B cell (primary cell): Measurements from ENCODE around the gene CACUL1. TPM values are rescaled to one million over a fixed set of nuclear protein-coding genes. Genes with fewer than 3 reads are reported as not detected.

Experiments used
- ATAC-seq: fragments of 200-7000 bp; cut with Tn5 transposase; one replicate; pipeline ENCODE4 v1.10.0; 2021; ENCODE audit warnings: low read depth, mild to moderate bottlenecking, moderate number of reproducible peaks, moderate library complexity
- CTCF ChIA-PET: fragments of 350-600 bp; sonication (Branson Sonifier 250); formaldehyde crosslinking; loops from one replicate; lab custom pipeline; 2021; ENCODE audit warnings: antibody characterized with exemption, inconsistent platforms; lab: Charles Lee
- POLR2A ChIA-PET: fragments of 350-600 bp; sonication (Branson Sonifier 250); formaldehyde crosslinking; loops from one replicate; lab custom pipeline; 2021; ENCODE audit warnings: antibody characterized with exemption; lab: Charles Lee
- DNase-seq: peaks from one replicate; pipeline ENCODE4 v3.0.0; 2013
- H2AFZ ChIP-seq: 2 replicates; pipeline ENCODE4 v1.6.1; 2012; ENCODE audit warnings: mild to moderate bottlenecking, low read depth, low read length; ENCODE audit not compliant: insufficient read depth, poor library complexity, severe bottlenecking
- H3K27ac ChIP-seq, 2 donors: 1 replicate in 1 of 2; 2 replicates in 1 of 2; pipeline ENCODE4 v1.5.1; 2012 to 2013; ENCODE audit warnings: low read length in 2 of 2, mild to moderate bottlenecking in 2 of 2, moderate library complexity in 1 of 2
- H3K27me3 ChIP-seq, 4 experiments: fragments of 200-600 bp in 1 of 4; sonication (generic) in 1 of 4; replicated peaks in 1 of 4; 1 replicate in 2 of 4; 2 replicates in 2 of 4; pipeline versions ENCODE4 v1.6.1 to v1.7.0; 2013 to 2016; ENCODE audit warnings: low read length in 3 of 4, mild to moderate bottlenecking in 2 of 4, mixed read lengths in 1 of 4, moderate library complexity in 1 of 4; ENCODE audit not compliant: insufficient read depth in 4 of 4, control insufficient read depth in 3 of 4; ENCODE audit errors: control extremely low read depth in 1 of 4
- H3K36me3 ChIP-seq, 2 experiments: replicated peaks in 1 of 2; 1 replicate in 1 of 2; 2 replicates in 1 of 2; pipeline versions ENCODE4 v1.6.1 to v1.7.1; 2013; ENCODE audit warnings: low read length in 1 of 2; ENCODE audit not compliant: insufficient read depth in 2 of 2, control insufficient read depth in 1 of 2; ENCODE audit errors: control extremely low read depth in 1 of 2, extremely low read depth in 1 of 2
- H3K4me1 ChIP-seq, 2 donors: fragments of 200-600 bp in 1 of 2; sonication (generic) in 1 of 2; 1 replicate in 1 of 2; 2 replicates in 1 of 2; pipeline versions ENCODE4 v1.5.1 to v1.6.1; 2013 to 2017; ENCODE audit warnings: low read length in 2 of 2; ENCODE audit not compliant: control insufficient read depth in 2 of 2, insufficient read depth in 2 of 2
- H3K4me2 ChIP-seq: replicated peaks from 2 replicates; pipeline ENCODE3; 2012; ENCODE audit warnings: mild to moderate bottlenecking, low read depth, low read length; ENCODE audit not compliant: poor library complexity, severe bottlenecking
- H3K4me3 ChIP-seq, 5 experiments: fragments of 200-600 bp in 1 of 5; sonication (generic) in 1 of 5; 1 replicate in 3 of 5; 2 replicates in 2 of 5; pipeline versions ENCODE4 v1.5.1 to v1.7.0; 2011 to 2016; ENCODE audit warnings: low read length in 4 of 5, mild to moderate bottlenecking in 4 of 5, low read depth in 2 of 5, control low read depth in 1 of 5, moderate library complexity in 1 of 5; ENCODE audit not compliant: insufficient read depth in 1 of 5; ENCODE audit errors: control extremely low read depth in 1 of 5, extremely low read depth in 1 of 5
- H3K79me2 ChIP-seq: fragments of 200-600 bp; sonication (generic); one replicate; pipeline ENCODE4 v1.6.0; 2016; ENCODE audit warnings: low read length; ENCODE audit not compliant: control insufficient read depth, insufficient read depth
- H3K9ac ChIP-seq: fragments of 200-600 bp; sonication (generic); 2 replicates; pipeline ENCODE4 v1.6.1; 2017; ENCODE audit warnings: mild to moderate bottlenecking, low read length, moderate library complexity
- H3K9me3 ChIP-seq, 3 donors: one replicate each; pipeline versions ENCODE4 v1.6.1 to v1.7.1; 2013; ENCODE audit warnings: low read length in 2 of 3; ENCODE audit not compliant: control insufficient read depth in 2 of 3, insufficient read depth in 1 of 3; ENCODE audit errors: control extremely low read depth in 1 of 3
- H4K20me1 ChIP-seq: 2 replicates; pipeline ENCODE4 v1.6.0; 2012; ENCODE audit warnings: mild to moderate bottlenecking, low read length; ENCODE audit not compliant: insufficient read depth, control insufficient read depth, poor library complexity, severe bottlenecking
- H3K27ac Mint-ChIP-seq: one replicate; pipeline ENCODE4 v1.8.0; 2021; ENCODE audit warnings: mixed read lengths
- H3K27me3 Mint-ChIP-seq: one replicate; pipeline ENCODE4 v1.8.0; 2021; ENCODE audit warnings: mixed read lengths
- H3K4me1 Mint-ChIP-seq: one replicate; pipeline ENCODE4 v1.8.0; 2021; ENCODE audit warnings: mixed read lengths
- H3K4me3 Mint-ChIP-seq: one replicate; pipeline ENCODE4 v1.8.0; 2021; ENCODE audit warnings: mixed read lengths
- H3K9me3 Mint-ChIP-seq: one replicate; pipeline ENCODE4 v1.8.0; 2022; ENCODE audit warnings: mixed read lengths; ENCODE audit not compliant: insufficient read depth
- EZH2 ChIP-seq: IDR thresholded peaks from 2 replicates; pipeline ENCODE4 v1.6.1; 2012; ENCODE audit warnings: borderline replicate concordance, low read depth, mild to moderate bottlenecking, moderate library complexity, low read length; ENCODE audit not compliant: insufficient read depth, poor library complexity, severe bottlenecking
- WGBS: methylation state at CpG from one replicate; pipeline ENCODE4 v1.1.5; 2013; ENCODE audit warnings: missing lambda C conversion rate; ENCODE audit not compliant: insufficient coverage; 5-methylcytosine and 5-hydroxymethylcytosine counted together
- intact Hi-C: fragments of 100-400 bp; cut with micrococcal nuclease; formaldehyde crosslinking; loops from one replicate; pipeline ENCODE4 v1.10.0; 2022
- polyA plus RNA-seq: library from polyadenylated mRNA; depleted of rRNA; stranded (reverse); fragments of >200 nt; gene quantifications from 2 replicates; pipeline ENCODE4 v1.2.3, GENCODE V29; 2012
- total RNA-seq, 2 donors: library from RNA; stranded (reverse); fragments of 120-200 nt in 1 of 2; gene quantifications; 1 replicate in 1 of 2; 2 replicates in 1 of 2; pipeline versions ENCODE4 v1.2.3 to v1.2.4, GENCODE V29; 2013 to 2022
- TF ChIP-seq, protein P1 (sequence below): fragments of 200-600 bp; IDR thresholded peaks from one replicate; pipeline ENCODE4 v1.8.0; 2022; ENCODE audit warnings: antibody characterized with exemption, mild to moderate bottlenecking

Gene CACUL1
- total and polyA plus RNA-seq, 2 donors (not counting 1 experiment from before 2014, with no cell fraction given), result 7.4 to 39.5 TPM

DNA sequence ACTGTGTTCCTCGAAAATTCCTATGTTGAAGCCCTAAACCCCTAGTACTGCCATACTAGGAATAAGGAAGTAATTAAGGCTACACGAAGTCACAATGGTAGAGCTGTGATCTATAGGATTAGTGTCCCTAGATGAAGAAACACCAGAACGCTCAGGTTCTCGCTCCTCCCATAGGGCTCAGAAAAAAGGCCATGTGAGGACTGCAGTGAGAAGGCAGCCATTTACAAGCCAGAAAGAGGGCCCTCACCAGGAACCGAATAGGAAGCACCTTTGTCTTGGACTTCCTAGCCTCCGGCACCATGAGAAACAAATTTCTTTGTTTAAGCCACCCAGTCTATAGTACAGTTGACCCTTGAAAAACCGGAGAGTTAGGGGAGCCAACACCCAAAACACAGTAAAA, 46.2 kb downstream of the CACUL1 start:
- H3K27ac ChIP-seq, result no peak overlapping the region
- no peaks in the 10 kb centered on the region for H3K27me3 ChIP-seq
- WGBS, result 98% methylated on average over 5 of the region's 7 CpGs
- H4K20me1 ChIP-seq, result no peaks in the 10 kb centered on the region
- no peak for DNase-seq
- ATAC-seq, result no peak
- intact Hi-C loops, result no loop called here
- no peaks in the 10 kb centered on the region for H3K4me1 Mint-ChIP-seq
- H3K9me3 ChIP-seq, result no peaks in the 10 kb centered on the region
- H3K27me3 Mint-ChIP-seq, result no peaks in the 10 kb centered on the region
- H3K9me3 Mint-ChIP-seq, result no peaks in the 10 kb centered on the region
- H3K4me3 Mint-ChIP-seq, result no peak overlapping the region
- H3K4me1 ChIP-seq, result no peaks in the 10 kb centered on the region
- H3K36me3 ChIP-seq, result peaks cover 0 to 20% of the 10 kb centered on the region in 2 experiments
- TF ChIP-seq EZH2, result no peak
- TF ChIP-seq, protein P1, sequence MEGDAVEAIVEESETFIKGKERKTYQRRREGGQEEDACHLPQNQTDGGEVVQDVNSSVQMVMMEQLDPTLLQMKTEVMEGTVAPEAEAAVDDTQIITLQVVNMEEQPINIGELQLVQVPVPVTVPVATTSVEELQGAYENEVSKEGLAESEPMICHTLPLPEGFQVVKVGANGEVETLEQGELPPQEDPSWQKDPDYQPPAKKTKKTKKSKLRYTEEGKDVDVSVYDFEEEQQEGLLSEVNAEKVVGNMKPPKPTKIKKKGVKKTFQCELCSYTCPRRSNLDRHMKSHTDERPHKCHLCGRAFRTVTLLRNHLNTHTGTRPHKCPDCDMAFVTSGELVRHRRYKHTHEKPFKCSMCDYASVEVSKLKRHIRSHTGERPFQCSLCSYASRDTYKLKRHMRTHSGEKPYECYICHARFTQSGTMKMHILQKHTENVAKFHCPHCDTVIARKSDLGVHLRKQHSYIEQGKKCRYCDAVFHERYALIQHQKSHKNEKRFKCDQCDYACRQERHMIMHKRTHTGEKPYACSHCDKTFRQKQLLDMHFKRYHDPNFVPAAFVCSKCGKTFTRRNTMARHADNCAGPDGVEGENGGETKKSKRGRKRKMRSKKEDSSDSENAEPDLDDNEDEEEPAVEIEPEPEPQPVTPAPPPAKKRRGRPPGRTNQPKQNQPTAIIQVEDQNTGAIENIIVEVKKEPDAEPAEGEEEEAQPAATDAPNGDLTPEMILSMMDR, result no peak
- H2AFZ ChIP-seq, result no peak overlapping the region
- no peak overlapping the region for H3K4me3 ChIP-seq
- peaks cover 11% of the 10 kb centered on the region for H3K79me2 ChIP-seq
- POLR2A ChIA-PET, result no interaction called here
- no peak overlapping the region for H3K9ac ChIP-seq
- no peak overlapping the region for H3K4me2 ChIP-seq
- no peak overlapping the region for H3K27ac Mint-ChIP-seq
- CTCF ChIA-PET, result interaction anchor here (0.7 to 2.0 kb wide), 2 partner anchors 11 to 128 kb away, joined by 3 to 12 read pairs; no protein-coding TSS in a partner anchor

DNA sequence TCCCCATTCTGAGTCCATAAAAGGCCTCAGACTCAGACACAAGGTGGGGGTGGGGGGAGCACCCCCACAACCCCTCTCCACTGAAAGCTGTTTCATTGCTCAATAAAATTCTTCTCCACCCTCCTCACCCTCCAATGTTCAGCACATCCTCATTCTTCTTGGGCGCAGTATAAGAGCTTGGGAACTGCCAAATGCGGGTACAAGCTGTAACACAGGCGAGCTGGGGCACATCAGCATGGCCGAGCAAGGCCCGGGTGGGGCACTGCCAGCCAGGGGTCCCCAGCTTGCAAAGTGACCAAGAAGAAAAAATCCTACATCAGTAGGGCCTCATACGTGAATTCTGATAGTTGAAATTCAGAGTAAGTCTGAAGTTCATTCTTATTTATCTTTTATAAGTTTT, 50.1 kb downstream of the CACUL1 start:
- Histone ChIP-seq H3K9me3 (no peaks in the 10 kb centered on the region), H3K36me3 (peaks cover 0 to 22% of the 10 kb centered on the region in 2 experiments), H2AFZ (no peak overlapping the region), H4K20me1 (no peaks in the 10 kb centered on the region), H3K27ac (no peak overlapping the region), H3K4me2 (no peak overlapping the region), H3K4me3 (no peak overlapping the region), H3K27me3 (no peaks in the 10 kb centered on the region), H3K4me1 (no peaks in the 10 kb centered on the region), H3K79me2 (no peaks in the 10 kb centered on the region), H3K9ac (no peak overlapping the region)
- TF ChIP-seq, protein P1, result no peak
- no peak for TF ChIP-seq EZH2
- no peak overlapping the region for H3K27ac Mint-ChIP-seq
- POLR2A ChIA-PET, result no interaction called here
- no peak for DNase-seq
- WGBS, result 100% methylated on average over 4 of the region's 6 CpGs
- H3K27me3 Mint-ChIP-seq, result no peaks in the 10 kb centered on the region
- H3K4me1 Mint-ChIP-seq, result no peaks in the 10 kb centered on the region
- no peak overlapping the region for H3K4me3 Mint-ChIP-seq
- ATAC-seq, result no peak
- CTCF ChIA-PET, result no interaction called here
- H3K9me3 Mint-ChIP-seq, result no peaks in the 10 kb centered on the region
- intact Hi-C loops, result no loop called here
